Activated effector memory CD4-positive, alpha-beta T cell treated with anti-CD3 and anti-CD28 coated beads, Interleukin-2, amount 50 U/mL, for 16 hours (primary cell): Measurements from ENCODE around the gene HNF4A.

Source experiments
- DNase-seq: peaks from one replicate; pipeline ENCODE4 v3.0.0-alpha.2; 2020

Gene HNF4A

DNA sequence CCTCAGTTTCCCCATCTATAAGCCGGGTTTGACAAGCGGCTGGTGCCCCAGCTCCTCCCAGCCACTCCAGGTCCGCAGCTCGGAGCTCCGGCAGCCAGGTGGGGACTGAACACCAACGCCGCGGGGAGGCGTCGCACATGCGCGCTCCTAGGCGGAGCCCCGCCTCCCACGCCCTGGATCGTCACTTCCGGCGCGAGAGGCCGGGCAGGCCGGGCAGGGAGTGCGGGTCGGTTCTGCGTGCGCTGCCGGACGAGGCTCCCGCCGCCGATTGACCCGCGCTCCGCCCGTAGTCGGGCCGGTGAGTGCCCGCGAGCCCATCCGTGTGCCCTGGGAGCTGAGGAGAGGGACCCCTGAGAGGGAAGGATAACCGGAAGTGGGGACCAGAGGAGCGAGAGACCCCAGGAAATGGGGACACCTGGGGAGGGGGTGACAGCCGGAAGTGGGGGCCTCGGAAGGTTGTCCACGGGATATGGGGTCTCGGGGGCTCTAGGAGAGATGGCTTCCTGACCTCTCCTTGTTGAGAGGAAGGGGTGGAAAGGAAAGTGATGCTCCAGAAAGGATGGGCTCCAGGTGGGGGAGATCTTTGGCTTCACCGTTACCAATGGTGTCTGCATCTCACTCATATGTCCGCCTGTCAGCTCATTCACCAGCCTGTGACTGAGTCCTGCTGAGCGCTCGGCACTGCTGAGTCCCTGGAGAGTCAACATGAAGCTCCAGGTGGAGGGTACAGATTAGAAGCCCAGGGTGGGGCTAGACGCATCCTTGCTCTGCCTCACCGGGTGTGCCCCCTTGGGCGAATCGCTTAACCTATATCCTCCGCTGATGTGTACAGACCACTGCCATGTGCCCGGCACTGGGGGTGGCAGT is 120.4 kb downstream of the HNF4A start, which contains the start of gene TTPAL:
Gene TTPAL (plus strand): TSS at position 181 of the 867 bp plus-strand sequence. CDS start 4,126 bp downstream, outside the sequence.
- DNase-seq = peak; percentile 96

DNA sequence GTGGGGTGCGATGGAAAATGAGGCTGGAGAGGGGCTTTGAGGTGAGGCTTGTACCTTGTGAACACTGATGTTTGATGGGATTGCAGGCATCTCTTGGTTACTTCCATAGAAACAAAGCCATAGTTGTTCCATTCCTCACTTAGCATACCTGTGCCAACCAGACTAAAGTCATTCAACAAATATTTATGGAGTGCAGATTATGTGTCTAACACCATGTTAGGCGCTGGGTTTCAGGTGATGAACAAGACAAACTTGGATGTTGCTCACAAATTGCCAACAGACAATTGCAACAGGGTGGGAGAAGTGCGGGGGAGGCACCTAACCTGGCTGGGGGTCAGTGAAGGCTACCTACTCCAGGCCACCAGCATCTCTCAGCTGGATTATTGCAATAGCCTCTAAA is 121.7 kb downstream of the HNF4A start:
- DNase-seq = no peak

- no peak for DNase-seq
Measured at GRCh38 chr20:44478206-44478605, 122.7 kb downstream of the HNF4A start.

DNA sequence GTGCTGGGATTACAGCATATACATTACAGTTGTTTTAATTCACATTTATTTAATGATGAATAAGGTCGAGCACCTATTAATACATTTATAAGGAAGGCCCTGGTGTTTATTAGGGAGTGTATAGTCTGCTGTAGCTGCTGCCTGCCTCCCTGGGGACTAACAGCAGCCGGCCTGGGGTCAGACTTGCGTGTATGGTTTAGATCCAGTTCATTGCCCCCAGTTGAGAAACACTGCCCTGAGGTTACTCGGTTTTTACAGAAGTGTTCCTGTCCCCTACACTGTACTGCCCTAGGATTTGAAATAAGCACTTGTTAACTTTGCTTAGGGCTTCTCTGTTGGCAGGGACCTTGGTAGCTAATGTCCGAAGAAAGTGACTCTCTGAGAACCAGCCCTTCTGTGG is 124.1 kb downstream of the HNF4A start:
- no peak for DNase-seq

GRCh38 chr20:44480097-44480496 is 124.6 kb downstream of the HNF4A start:
- DNase-seq = no peak

DNA sequence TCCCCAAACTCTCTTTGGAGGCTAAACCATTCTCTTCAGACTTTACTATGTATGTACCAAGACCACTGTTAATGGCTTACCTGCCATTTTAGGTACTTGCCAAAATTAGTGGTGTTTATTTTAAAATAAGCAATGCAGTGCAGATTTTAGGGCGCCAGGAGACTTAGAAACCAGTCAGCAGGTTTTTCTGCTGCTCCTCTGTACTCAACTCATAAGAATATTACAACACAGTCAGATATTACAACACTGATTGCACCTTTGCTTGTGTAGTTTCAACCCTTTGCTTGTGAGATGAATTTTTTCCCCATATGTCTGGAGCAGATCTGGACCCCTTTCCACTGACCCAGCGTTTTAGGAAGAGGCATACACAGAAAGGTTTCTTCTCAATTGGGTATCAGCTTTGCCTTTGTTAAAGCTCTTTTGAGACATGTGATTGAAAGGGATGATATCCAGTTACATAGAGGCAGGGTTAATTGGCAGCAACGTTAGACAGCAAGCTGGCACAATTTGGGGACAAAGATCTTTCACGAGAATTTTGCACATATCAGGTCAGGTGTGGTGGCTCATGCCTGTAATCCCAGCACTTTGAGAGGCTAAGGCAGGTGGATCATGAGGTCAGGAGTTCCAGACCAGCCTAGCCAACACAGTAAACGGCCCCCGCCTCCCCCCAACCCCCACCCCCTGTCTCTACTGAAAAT is 126.4 kb downstream of the HNF4A start:
- no peak for DNase-seq

GRCh38 chr20:44483112-44483511 is 127.6 kb downstream of the HNF4A start:
- DNase-seq = no peak
